GM18505 (cell line): Measurements from ENCODE around the gene FXYD4.

Experiments
- ATAC-seq: cut with Tn5 transposase; IDR thresholded peaks from one replicate; pipeline ENCODE4 v1.9.1; 2021; ENCODE audit not compliant: unreplicated experiment
- POLR2A ChIP-seq: IDR thresholded peaks from 4 replicates; pipeline ENCODE4 v1.6.1; 2011; ENCODE audit warnings: borderline replicate concordance; ENCODE audit not compliant: insufficient read depth, insufficient read length; ENCODE audit errors: extremely low read depth

Gene FXYD4

DNA sequence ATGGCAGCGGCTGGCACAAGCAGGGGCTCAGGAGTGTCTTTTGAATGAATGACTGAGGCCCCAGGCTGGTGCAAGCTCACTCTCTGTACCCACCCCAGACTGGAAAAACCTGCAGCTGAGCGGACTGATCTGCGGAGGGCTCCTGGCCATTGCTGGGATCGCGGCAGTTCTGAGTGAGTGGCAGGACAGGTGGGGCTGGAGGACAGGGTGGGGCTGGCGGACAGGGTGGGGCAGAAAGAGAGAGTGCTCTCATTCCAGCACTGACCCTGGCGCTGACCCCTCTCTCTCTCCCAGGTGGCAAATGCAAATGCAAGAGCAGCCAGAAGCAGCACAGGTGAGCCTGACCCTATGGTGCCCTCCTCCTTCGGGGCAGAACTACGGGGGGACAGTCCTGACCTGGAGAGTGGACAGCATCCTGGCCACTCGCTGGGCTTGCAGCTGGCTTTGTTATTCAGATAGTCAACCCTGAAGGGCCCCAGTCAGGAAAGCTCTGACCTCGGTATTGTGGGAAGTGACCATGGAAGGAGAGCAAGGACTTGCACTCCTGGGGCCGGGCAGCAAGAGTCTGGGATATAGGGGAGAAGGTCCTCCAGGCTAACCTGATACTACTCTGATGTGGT is 4.1 kb downstream of the FXYD4 start:
- ATAC-seq = no peak

DNA sequence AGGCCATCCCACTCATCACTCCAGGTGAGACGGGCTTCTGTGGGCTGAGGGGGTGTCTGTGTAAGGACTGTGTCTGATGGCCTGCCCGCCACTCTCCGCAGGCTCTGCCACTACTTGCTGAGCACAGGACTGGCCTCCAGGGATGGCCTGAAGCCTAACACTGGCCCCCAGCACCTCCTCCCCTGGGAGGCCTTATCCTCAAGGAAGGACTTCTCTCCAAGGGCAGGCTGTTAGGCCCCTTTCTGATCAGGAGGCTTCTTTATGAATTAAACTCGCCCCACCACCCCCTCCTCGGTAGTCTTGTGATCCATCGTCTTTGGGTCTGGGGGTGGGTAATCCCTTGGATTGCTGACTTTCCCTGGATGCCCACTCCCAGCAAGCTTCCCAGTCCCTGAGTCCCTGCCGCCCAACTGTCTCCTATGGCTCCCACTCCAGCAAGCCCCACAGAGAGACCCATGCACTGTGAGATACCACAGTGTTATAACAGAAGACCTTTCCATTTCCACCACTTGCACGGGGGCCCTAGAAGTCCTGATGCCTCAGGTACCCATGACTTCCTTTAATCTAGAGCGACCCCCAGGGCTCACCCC is 4.7 kb downstream of the FXYD4 start:
- no peak for TF ChIP-seq POLR2A
- ATAC-seq = no peak

More for the DNA sequence above, 4.1 kb downstream of the FXYD4 start:
- no peak for TF ChIP-seq POLR2A

DNA sequence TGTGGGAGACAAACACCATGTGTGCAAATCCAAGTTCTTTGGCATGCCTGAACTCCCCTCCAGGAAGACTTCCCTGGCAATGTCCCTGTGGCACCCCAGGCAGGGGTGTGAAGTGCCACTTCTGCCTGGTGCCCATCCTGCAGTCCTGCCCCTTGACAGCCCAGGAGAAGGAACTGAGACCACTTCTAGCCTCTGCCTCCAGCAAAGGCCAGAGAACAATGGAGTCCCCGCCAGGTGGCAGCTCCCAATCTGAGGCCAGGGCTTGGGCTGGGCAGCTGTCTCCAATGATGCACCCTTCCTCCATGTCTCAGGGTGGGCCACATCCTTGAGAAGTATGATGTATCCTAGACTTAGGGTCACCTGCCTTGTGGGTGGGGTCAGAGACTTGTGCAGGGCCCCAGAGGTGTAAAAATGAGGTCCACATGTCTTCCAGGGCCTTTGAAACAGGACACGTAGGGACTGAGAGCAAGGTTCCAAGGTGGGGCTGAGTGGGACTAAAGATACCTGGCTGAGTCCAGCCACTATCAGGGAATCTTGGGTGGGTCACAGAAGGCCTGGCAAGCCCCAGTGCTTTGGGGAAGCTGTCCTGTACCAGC is 5.5 kb downstream of the FXYD4 start:
- ATAC-seq = no peak
- no peak for TF ChIP-seq POLR2A

DNA sequence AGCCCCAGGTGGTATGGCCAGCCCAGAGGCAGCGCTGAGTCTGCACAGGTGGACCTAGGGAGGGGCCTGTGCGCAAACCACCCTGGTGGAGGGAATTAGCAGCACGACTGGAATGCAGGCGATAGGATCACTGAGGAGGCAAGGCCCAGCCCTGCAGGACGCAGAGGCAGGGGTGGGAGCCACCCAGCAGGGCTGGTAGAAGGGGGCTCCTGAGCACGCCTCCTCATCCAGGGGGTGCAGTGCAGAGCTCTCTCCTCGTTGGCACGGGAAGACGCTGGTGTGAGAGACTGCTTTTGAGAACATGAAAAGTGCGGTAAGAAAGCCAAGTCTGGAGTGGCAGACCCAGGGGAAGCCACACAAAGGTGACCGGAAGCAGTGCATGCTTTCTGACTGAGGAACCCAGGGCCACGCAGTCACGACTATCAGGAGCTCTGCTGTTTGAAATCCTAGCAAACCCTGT is 6.0 kb downstream of the FXYD4 start:
- no peak for TF ChIP-seq POLR2A
- ATAC-seq = no peak

DNA sequence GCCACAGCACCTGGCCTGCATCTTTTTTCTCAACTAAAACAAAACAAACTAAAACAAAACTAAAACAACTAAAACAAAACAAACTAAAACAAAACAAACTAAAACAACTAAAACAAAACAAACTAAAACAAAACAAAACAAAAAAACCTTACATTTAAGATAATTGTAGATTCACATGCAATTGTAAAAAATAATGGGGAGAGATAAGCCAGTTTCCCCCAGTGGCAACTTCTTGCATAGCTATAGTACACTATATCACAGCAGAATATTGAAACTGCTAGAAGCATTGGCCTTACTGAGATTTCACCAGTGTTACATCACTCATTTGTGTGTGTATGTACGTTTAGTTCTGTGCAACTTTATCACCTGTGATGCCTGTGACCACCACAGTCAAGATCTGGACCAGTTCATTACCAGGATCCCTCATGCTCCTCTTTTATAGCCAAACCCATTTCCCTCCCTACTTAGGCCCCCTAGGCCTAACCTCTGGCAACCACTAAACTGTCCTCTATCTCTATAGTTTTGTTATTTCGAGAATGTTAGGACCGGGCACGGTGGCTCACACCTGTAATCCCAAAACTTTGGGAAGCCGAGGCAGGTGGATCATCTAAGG is 9.3 kb downstream of the FXYD4 start:
- no peak for ATAC-seq
- TF ChIP-seq POLR2A = no peak

DNA sequence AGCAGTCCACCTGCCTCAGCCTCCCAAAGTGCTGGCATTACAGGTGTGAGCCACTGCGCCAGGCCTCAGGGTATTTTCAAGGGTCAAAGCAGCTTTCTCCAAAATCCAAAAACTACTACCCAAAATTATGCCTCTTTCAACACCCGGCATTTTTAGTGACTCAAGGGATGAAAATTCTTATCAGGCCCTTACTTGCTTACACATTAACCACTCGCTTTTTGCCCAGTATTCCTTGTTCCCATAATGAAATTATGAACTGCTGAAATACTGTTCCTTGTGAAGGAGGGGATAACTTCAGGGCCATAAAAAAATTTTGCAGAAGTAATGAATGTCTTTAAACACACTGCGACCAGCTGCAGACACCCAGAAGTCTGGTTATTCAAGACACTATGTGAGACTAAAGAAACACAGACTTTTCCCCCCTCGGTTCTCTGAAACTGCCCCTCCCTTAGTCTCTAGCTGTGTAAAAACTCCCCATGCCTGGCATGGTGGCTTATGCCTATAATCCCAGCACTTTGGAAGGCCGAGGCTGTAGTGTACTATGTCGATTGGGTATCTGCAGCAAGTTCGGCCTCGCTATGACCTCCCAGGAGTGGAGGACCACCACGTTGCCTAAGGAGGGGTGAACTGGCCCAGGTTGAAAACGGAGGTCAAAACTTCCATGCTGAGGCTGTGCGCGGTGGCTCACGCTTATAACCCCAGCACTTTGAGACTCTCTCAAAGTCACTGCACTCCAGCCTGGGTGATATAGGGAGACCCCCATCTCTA is 12.0 kb downstream of the FXYD4 start:
- no peak for TF ChIP-seq POLR2A
- ATAC-seq = no peak

DNA sequence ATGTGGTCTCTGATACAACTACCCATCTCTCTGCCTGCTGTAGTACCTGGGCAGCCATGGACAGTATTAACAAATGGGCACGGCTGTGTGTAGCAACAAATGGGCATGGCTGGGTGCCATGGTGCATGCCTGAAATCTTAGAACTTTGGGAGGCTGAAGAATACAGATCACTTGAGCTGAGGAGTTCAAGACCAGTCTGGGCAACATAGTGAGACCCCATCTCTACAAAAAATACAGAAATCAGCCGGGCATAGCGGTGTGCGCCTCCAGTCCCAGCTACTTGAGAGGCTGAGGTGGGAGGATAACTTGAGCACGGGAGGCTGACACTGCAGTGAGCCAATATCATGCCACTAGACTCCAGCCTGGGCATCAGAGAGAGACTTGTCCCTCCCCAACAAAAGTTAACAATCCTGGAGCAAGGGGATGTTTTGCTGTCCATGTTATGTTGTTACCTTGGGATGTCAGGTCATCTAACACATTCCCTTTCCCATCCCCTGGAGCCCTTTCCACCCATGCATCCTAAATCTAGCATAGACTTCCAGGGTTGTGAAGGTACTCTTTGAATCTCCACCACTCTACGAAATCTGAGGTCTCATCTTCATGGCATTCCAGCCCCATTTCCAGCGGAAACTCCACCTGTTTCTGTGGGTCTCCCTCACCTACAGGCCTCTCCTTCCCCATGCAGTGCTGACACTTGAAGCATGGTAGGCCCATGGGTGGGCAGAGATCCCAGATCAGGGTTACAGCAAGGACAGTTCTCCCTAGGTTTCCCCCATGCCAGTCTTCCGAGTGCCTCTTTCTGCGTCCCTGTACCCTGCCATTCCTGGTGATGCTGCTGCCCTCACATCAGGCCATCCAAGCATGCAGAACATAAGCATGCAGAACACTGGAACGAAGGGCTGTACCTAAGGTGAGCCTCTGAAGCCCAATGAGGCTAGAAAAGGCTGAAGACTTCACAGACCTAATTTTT is 13.1 kb downstream of the FXYD4 start:
- no peak for ATAC-seq

DNA sequence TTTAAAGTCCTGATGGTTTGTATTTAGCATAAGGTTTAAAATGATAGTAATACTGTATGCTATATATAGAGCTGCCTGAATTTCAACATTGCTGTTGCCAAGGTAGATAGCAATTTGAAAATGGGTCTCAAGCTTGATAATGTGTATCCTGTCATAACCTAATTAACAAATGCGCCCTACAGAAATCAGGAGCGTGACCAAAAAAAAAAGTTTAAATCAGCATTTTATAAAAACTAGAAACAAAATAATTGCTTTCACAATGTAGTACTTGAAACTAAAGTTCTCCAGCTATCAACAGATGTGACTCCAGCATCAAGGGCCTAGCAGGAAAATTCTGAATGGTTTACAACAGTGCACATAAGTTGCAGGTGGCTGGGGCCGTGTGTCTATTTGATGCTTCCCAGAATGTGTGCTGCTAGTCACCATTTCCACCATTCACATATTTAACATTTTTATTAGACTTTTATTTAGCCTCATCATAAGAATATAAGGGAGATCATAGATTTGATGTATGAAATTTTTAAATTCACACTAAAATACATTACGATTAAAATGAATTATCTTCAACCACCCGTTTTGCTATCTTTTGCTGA is 14.1 kb downstream of the FXYD4 start:
- no peak for ATAC-seq
- TF ChIP-seq POLR2A = no peak

More for the DNA sequence above, 13.1 kb downstream of the FXYD4 start:
- peak; percentile 54 for TF ChIP-seq POLR2A

DNA sequence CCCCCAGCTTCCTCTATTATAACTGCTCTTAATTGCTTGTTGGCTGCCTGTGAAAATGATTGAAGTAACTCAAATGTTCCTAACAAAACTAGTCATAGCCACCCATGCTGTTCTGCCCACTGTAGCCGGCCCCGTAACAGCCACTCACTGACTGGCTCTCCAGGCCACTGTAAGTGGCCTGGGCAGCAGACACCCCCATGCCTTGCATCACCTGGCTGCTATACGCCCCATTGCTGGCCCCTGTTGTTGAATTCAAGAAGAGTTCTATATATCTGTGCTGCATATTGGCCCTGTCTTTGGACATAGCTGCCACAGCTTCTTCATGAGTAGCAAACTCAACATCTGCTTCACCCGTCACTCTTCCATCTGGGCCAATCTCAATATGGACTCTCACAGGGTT is 15.1 kb downstream of the FXYD4 start:
- peak; percentile 14 for TF ChIP-seq POLR2A
- ATAC-seq = no peak

DNA sequence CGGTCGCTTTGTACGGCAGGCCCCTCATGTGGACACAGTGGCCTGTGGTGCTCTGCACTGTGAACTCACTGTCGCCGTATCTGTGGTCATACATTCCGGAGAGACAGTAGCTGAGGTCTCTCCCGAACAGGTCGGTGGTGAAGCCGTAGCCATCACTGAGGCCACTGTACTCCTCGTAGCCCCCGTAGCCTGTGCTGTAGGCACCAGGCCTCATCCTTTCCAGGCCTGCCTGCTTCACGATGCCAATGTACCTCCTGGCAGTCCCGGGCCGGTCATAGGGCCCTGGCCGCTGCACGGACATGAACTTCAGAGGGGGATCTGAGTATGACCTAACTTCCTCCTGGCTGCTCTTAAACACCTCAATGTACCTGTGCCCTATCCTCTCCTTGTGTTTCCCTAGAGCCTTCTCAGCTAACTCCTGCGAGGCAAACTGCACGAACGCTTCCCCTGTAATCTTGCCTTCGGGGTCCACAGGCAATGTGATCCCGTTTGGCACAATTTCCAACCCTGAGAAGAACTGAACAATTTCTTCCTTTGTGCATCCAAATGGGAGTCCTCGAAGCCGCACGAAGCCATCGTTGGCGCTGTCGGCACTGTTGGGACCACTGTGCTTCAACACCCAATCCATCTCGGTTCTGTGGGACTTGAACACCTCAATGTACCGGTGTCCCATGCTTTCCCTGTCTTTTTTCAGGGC is 15.7 kb downstream of the FXYD4 start:
- TF ChIP-seq POLR2A = no peak
- ATAC-seq = no peak

DNA sequence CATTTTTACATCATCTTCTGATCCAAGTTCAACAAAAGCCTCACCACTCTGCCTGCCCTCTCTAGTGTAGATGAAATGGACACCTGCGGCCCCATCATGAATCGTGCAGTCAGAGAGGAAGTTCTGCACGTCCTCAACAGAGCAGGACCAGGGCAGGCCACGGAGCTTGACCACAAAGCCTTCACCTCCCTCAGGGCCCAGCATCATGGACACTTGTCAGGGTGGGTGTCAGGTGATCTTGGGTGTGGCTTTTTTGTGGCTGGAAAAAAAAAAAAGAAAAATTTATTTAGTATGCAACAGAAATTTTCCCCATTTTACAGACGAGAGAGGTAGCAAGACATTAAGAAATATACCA is 16.2 kb downstream of the FXYD4 start:
- TF ChIP-seq POLR2A = no peak
- no peak for ATAC-seq
